OCI-LY7 (cell line): ENCODE measurements around the gene PRMT5. TPM values are rescaled to one million over a fixed set of nuclear protein-coding genes. Genes with fewer than 3 reads are reported as not detected.

Experiments used
- BruUV-seq: library from RNA; stranded (reverse); fragments of 400-500 nt; replicated peaks from 2 replicates; lab custom pipeline; 2021; lab: Mats Ljungman, UMichigan
- CTCF ChIA-PET: fragments of 300-600 bp; sonication (Branson Sonifier 250); formaldehyde crosslinking; loops from one replicate; lab custom pipeline; 2022; ENCODE audit warnings: antibody characterized with exemption; ENCODE audit not compliant: unreplicated experiment; lab: Charles Lee
- POLR2A ChIA-PET: fragments of 300-600 bp; sonication (Branson Sonifier 250); formaldehyde crosslinking; loops from one replicate; lab custom pipeline; 2022; ENCODE audit warnings: antibody characterized with exemption; lab: Charles Lee
- DNase-seq: peaks from one replicate; pipeline ENCODE4 v3.0.0-alpha.2; 2015; ENCODE audit warnings: low spot score
- H2AFZ ChIP-seq: fragments of 200-600 bp; sonication (generic), shearing (Covaris generic); 2 replicates; pipeline ENCODE4 v1.6.1; 2014; ENCODE audit warnings: mild to moderate bottlenecking, antibody characterized with exemption, low read length, moderate library complexity
- H3K27ac ChIP-seq: fragments of 200-600 bp; sonication (generic); 2 replicates; pipeline ENCODE4 v1.5.1; 2014; ENCODE audit warnings: mixed run types, low read depth, mild to moderate bottlenecking, moderate library complexity, low read length, inconsistent platforms; ENCODE audit not compliant: poor library complexity, severe bottlenecking
- H3K36me3 ChIP-seq: fragments of 200-600 bp; sonication (generic); 2 replicates; pipeline ENCODE4 v1.6.1; 2014; ENCODE audit warnings: mild to moderate bottlenecking, antibody characterized with exemption, low read length, moderate library complexity, mixed read lengths; ENCODE audit not compliant: insufficient read depth
- H3K4me1 ChIP-seq: fragments of 200-600 bp; sonication (generic); 2 replicates; pipeline ENCODE4 v1.5.1; 2014; ENCODE audit warnings: mild to moderate bottlenecking, low read length; ENCODE audit not compliant: insufficient read depth, poor library complexity, severe bottlenecking
- H3K4me2 ChIP-seq: fragments of 200-600 bp; sonication (generic); 2 replicates; pipeline ENCODE4 v1.6.1; 2014; ENCODE audit warnings: mild to moderate bottlenecking, low read length
- H3K4me3 ChIP-seq: fragments of 200-600 bp; sonication (generic); 2 replicates; pipeline ENCODE4 v1.5.1; 2014; ENCODE audit warnings: mild to moderate bottlenecking, low read depth, low read length; ENCODE audit not compliant: poor library complexity, severe bottlenecking
- H3K79me2 ChIP-seq: fragments of 200-600 bp; sonication (generic); 2 replicates; pipeline ENCODE4 v1.6.1; 2016; ENCODE audit warnings: low read depth, mild to moderate bottlenecking, low read length, moderate library complexity, mixed read lengths; ENCODE audit not compliant: insufficient read depth
- H3K9me2 ChIP-seq: fragments of 200-600 bp; sonication (generic); 2 replicates; pipeline ENCODE4 v1.6.1; 2016; ENCODE audit warnings: mild to moderate bottlenecking, low read length, mixed read lengths; ENCODE audit not compliant: insufficient read depth
- H3K9me3 ChIP-seq: fragments of 200-600 bp; sonication (generic); 2 replicates; pipeline ENCODE4 v1.6.1; 2014; ENCODE audit warnings: mild to moderate bottlenecking, mixed run types, low read length, mixed read lengths
- H4K20me1 ChIP-seq: fragments of 200-600 bp; sonication (generic); 2 replicates; pipeline ENCODE4 v1.6.1; 2014; ENCODE audit warnings: mild to moderate bottlenecking, antibody characterized with exemption, low read length, moderate library complexity, mixed read lengths; ENCODE audit not compliant: insufficient read depth
- CTCF ChIP-seq: fragments of 200-600 bp; sonication (generic); conservative IDR thresholded peaks from 2 replicates; pipeline ENCODE4 v1.5.1; 2014; ENCODE audit warnings: mild to moderate bottlenecking, antibody characterized with exemption, low read length, moderate library complexity, mixed read lengths
- EZH2phosphoT487 ChIP-seq: fragments of 200-600 bp; sonication (generic); IDR thresholded peaks from 2 replicates; pipeline ENCODE4 v1.6.1; 2018; ENCODE audit warnings: low read depth, borderline replicate concordance, mild to moderate bottlenecking, mixed run types, antibody characterized with exemption, low read length, moderate library complexity, mixed read lengths
- intact Hi-C: fragments of 100-400 bp; cut with micrococcal nuclease; formaldehyde crosslinking; loops from one replicate; pipeline ENCODE4 v1.10.0; 2022; ENCODE audit not compliant: unreplicated experiment
- total RNA-seq, 2 experiments: library from RNA; depleted of rRNA in 1 of 2; stranded (reverse); fragments of >200 nt in 1 of 2; shearing (Covaris generic) in 1 of 2; gene quantifications; 2 replicates each; pipeline ENCODE4 v1.2.3, GENCODE V29; 2014 to 2022

The PRMT5 gene
- total RNA-seq, 2 experiments from 2014 or later: 93.1 to 135 TPM

GRCh38 chr14:22871224-22872032 is 57.7 kb downstream of the PRMT5 start, which contains the start of gene LRP10:
TSS of gene LRP10 (plus strand) at chr14:22871740. CDS start at chr14:22872304, 564 bp downstream.
- Histone ChIP-seq H3K27ac (peak within 1 kb of the TSS; percentile 93), H4K20me1 (no peaks in the 10 kb centered on the region), H3K9me2 (no peaks in the 10 kb centered on the region), H3K36me3 (peaks cover 34% of the 10 kb centered on the region), H3K4me3 (peak within 1 kb of the TSS; percentile 86), H2AFZ (peak within 1 kb of the TSS; percentile 12; the same call in 1 of the 2 replicates), H3K79me2 (peaks cover 19% of the 10 kb centered on the region), H3K9me3 (no peaks in the 10 kb centered on the region), H3K4me2 (peak within 1 kb of the TSS; percentile 96), H3K4me1 (peaks cover 31% of the 10 kb centered on the region)
- DNase-seq: peak; percentile 97
- no peak for TF ChIP-seq EZH2phosphoT487
- TF ChIP-seq CTCF: peak; percentile 48; the same call in 1 of the 2 replicates
- CTCF ChIA-PET: interaction anchor here (0.9 to 2.9 kb wide), 6 partner anchors 13 to 28 kb away, joined by 3 to 11 read pairs (median 5); no protein-coding TSS in a partner anchor
- POLR2A ChIA-PET: interaction anchor here (0.5 to 5.5 kb wide), 21 partner anchors 10 to 333 kb away, joined by 3 to 65 read pairs (median 4); partner anchors contain the start of genes HAUS4, OXA1L, RBM23 and REM2
- intact Hi-C loops: loop anchor here (1.0 to 5.0 kb wide), 6 partner anchors 16 to 479 kb away; partner anchors contain the start of gene RBM23
- BruUV-seq: no TSS peak

GRCh38 chr14:22870811-22871223 is 58.4 kb downstream of the PRMT5 start:
- Histone ChIP-seq H4K20me1 (no peaks in the 10 kb centered on the region), H3K9me3 (no peaks in the 10 kb centered on the region), H3K4me1 (peaks cover 32% of the 10 kb centered on the region), H3K27ac (peak overlapping the region; percentile 93), H3K36me3 (peaks cover 28% of the 10 kb centered on the region), H3K4me2 (peak overlapping the region; percentile 96), H2AFZ (peak overlapping the region; percentile 12; the same call in 1 of the 2 replicates), H3K9me2 (no peaks in the 10 kb centered on the region), H3K79me2 (peaks cover 19% of the 10 kb centered on the region), H3K4me3 (peak overlapping the region; percentile 86)
- intact Hi-C loops: loop anchor here (1.0 to 5.0 kb wide), 5 partner anchors 16 to 479 kb away; partner anchors contain the start of gene RBM23
- DNase-seq: no peak
- POLR2A ChIA-PET: interaction anchor here (0.7 to 5.5 kb wide), 19 partner anchors 9 to 383 kb away, joined by 3 to 65 read pairs (median 4); partner anchors contain the start of genes HAUS4, OXA1L, RBM23 and REM2
- TSS peak; percentile 94 for BruUV-seq
- CTCF ChIA-PET: interaction anchor here (0.9 to 2.9 kb wide), 6 partner anchors 13 to 29 kb away, joined by 3 to 11 read pairs (median 5); no protein-coding TSS in a partner anchor
- no peak for TF ChIP-seq CTCF
- no peak for TF ChIP-seq EZH2phosphoT487

Other genes with a start within 250 kb of the PRMT5 start
- 128 and 153 TPM in 2 replicates for gene OXA1L, start 162.7 kb downstream of the PRMT5 start, total RNA-seq (2014; rRNA removed; shearing (Covaris generic))
- gene OXA1L, start 162.7 kb downstream of the PRMT5 start, total RNA-seq (2022): 141 and 150 TPM in 2 replicates
- gene SLC7A7, start 113.9 kb downstream of the PRMT5 start, total RNA-seq (2014; rRNA removed; shearing (Covaris generic)): 30.6 and 32.7 TPM in 2 replicates
- gene SLC7A7, start 113.9 kb downstream of the PRMT5 start, total RNA-seq (2022): 50.0 and 59.2 TPM in 2 replicates
- gene MRPL52, start 99.5 kb downstream of the PRMT5 start, total RNA-seq (2014; rRNA removed; shearing (Covaris generic)): 100 and 126 TPM in 2 replicates
- 164 and 181 TPM in 2 replicates for gene MRPL52, start 99.5 kb downstream of the PRMT5 start, total RNA-seq (2022)
- 2.8 TPM in 2 replicates for gene MMP14, start 92.8 kb downstream of the PRMT5 start, total RNA-seq (2014; rRNA removed; shearing (Covaris generic))
- gene MMP14, start 92.8 kb downstream of the PRMT5 start, total RNA-seq (2022): 9.0 and 11.9 TPM in 2 replicates
- gene LRP10, start 57.6 kb downstream of the PRMT5 start, total RNA-seq (2014; rRNA removed; shearing (Covaris generic)): 19.0 and 25.5 TPM in 2 replicates
- 53.3 and 55.1 TPM in 2 replicates for gene LRP10, start 57.6 kb downstream of the PRMT5 start, total RNA-seq (2022)
- gene REM2, start 46.2 kb downstream of the PRMT5 start, total RNA-seq (2014; rRNA removed; shearing (Covaris generic)): 1.1 and 5.7 TPM in 2 replicates
- 1.5 and 2.1 TPM in 2 replicates for gene REM2, start 46.2 kb downstream of the PRMT5 start, total RNA-seq (2022)
- 81.0 and 106 TPM in 2 replicates for gene RBM23, start 10.2 kb downstream of the PRMT5 start, total RNA-seq (2014; rRNA removed; shearing (Covaris generic))
- gene RBM23, start 10.2 kb downstream of the PRMT5 start, total RNA-seq (2022): 90.1 and 91.0 TPM in 2 replicates
- gene HAUS4, start 27.7 kb upstream of the PRMT5 start, total RNA-seq (2014; rRNA removed; shearing (Covaris generic)): 105 and 126 TPM in 2 replicates
- gene HAUS4, start 27.7 kb upstream of the PRMT5 start, total RNA-seq (2022): 96.7 and 103 TPM in 2 replicates
- 0.13 and 0.22 TPM in 2 replicates for gene AJUBA, start 53.2 kb upstream of the PRMT5 start, total RNA-seq (2014; rRNA removed; shearing (Covaris generic))
- 0.37 and 0.88 TPM in 2 replicates for gene AJUBA, start 53.2 kb upstream of the PRMT5 start, total RNA-seq (2022)
- 13.8 and 17.9 TPM in 2 replicates for gene C14orf93, start 80.8 kb upstream of the PRMT5 start, total RNA-seq (2014; rRNA removed; shearing (Covaris generic))
- gene C14orf93, start 80.8 kb upstream of the PRMT5 start, total RNA-seq (2022): 15.2 and 17.4 TPM in 2 replicates
- gene PSMB5, start 105.5 kb upstream of the PRMT5 start, total RNA-seq (2014; rRNA removed; shearing (Covaris generic)): 111 and 133 TPM in 2 replicates
- 85.5 and 122 TPM in 2 replicates for gene PSMB5, start 105.5 kb upstream of the PRMT5 start, total RNA-seq (2022)
- gene PSMB11, start 112.8 kb upstream of the PRMT5 start, total RNA-seq (2014; rRNA removed; shearing (Covaris generic)): not detected in 2 replicates
- gene PSMB11, start 112.8 kb upstream of the PRMT5 start, total RNA-seq (2022): not detected in 2 replicates
- 1.1 and 1.5 TPM in 2 replicates for gene CDH24, start 128.1 kb upstream of the PRMT5 start, total RNA-seq (2014; rRNA removed; shearing (Covaris generic))
- 0.46 and 0.51 TPM in 2 replicates for gene CDH24, start 128.1 kb upstream of the PRMT5 start, total RNA-seq (2022)
- 107 and 130 TPM in 2 replicates for gene ACIN1, start 165.8 kb upstream of the PRMT5 start, total RNA-seq (2014; rRNA removed; shearing (Covaris generic))
- gene ACIN1, start 165.8 kb upstream of the PRMT5 start, total RNA-seq (2022): 203 and 206 TPM in 2 replicates
- gene C14orf119, start 166.1 kb upstream of the PRMT5 start, total RNA-seq (2014; rRNA removed; shearing (Covaris generic)): 25.9 and 44.5 TPM in 2 replicates
- gene C14orf119, start 166.1 kb upstream of the PRMT5 start, total RNA-seq (2022): 37.0 and 42.4 TPM in 2 replicates
- not detected in 2 replicates for gene CIROP, start 175.6 kb upstream of the PRMT5 start, total RNA-seq (2014; rRNA removed; shearing (Covaris generic))
- gene CIROP, start 175.6 kb upstream of the PRMT5 start, total RNA-seq (2022): not detected in 2 replicates
- 0.67 and 1.1 TPM in 2 replicates for gene CEBPE, start 189.9 kb upstream of the PRMT5 start, total RNA-seq (2014; rRNA removed; shearing (Covaris generic))
- 2.2 and 2.3 TPM in 2 replicates for gene CEBPE, start 189.9 kb upstream of the PRMT5 start, total RNA-seq (2022)